Cardiac muscle cell (in vitro differentiated cells and primary cell): Measurements from ENCODE around the gene MPP3. TPM values are rescaled to one million over a fixed set of nuclear protein-coding genes. Genes with fewer than 3 reads are reported as not detected.

Experiments used
- DNase-seq, 2 donors: peaks; one replicate each; pipeline versions ENCODE4 v3.0.0 to v3.0.0-alpha.2; 2010 to 2017; ENCODE audit warnings: low read depth in 1 of 2, low spot score in 1 of 2
- H3K27ac ChIP-seq: fragments of 200-600 bp; sonication (generic); 2 replicates; pipeline ENCODE4 v1.5.1; 2016
- H3K27me3 ChIP-seq: fragments of 200-600 bp; sonication (generic); 2 replicates; pipeline ENCODE4 v1.6.0; 2016; ENCODE audit warnings: control low read depth
- H3K36me3 ChIP-seq: fragments of 200-600 bp; sonication (generic); 2 replicates; pipeline ENCODE4 v1.5.1; 2016; ENCODE audit warnings: control low read depth
- H3K4me1 ChIP-seq: fragments of 200-600 bp; sonication (generic); 2 replicates; pipeline ENCODE4 v1.8.1; 2017; ENCODE audit warnings: low read depth, mild to moderate bottlenecking, mixed run types
- H3K4me3 ChIP-seq: fragments of 200-600 bp; sonication (generic); 2 replicates; pipeline ENCODE4 v1.5.1; 2016; ENCODE audit warnings: mild to moderate bottlenecking
- H3K9me3 ChIP-seq: fragments of 200-600 bp; sonication (generic); 2 replicates; pipeline ENCODE4 v1.5.1; 2017; ENCODE audit warnings: low read depth, mild to moderate bottlenecking, control low read depth
- CTCF ChIP-seq: IDR thresholded peaks from 2 replicates; pipeline ENCODE4 v1.5.1; 2012; ENCODE audit warnings: low read depth, mild to moderate bottlenecking, low read length
- polyA plus RNA-seq: library from polyadenylated mRNA; unstranded; fragments of >200 nt; fragmentation: Nextera tagmentation; extraction: Ambion mirVana; gene quantifications from 2 replicates; pipeline ENCODE4 v1.2.1, GENCODE V29; 2016
- total RNA-seq: library from RNA; depleted of rRNA; stranded (reverse); fragments of >200 nt; gene quantifications from 2 replicates; pipeline ENCODE4 v1.2.3, GENCODE V29; 2016

Gene MPP3
- total and polyA plus RNA-seq, 2 experiments from 2014 or later = 5.3 to 7.6 TPM

GRCh38 chr17:43784628-43785101 lies 48.3 kb downstream of the MPP3 start:
- TF ChIP-seq CTCF = no peak
- DNase-seq = peak in 1 of 2 donors; percentile 54
- peaks cover 14% of the 10 kb centered on the region for H3K27me3 ChIP-seq
- H3K36me3 ChIP-seq = no peaks in the 10 kb centered on the region
- H3K9me3 ChIP-seq = no peaks in the 10 kb centered on the region
- H3K4me3 ChIP-seq = no peak overlapping the region
- no peaks in the 10 kb centered on the region for H3K4me1 ChIP-seq
- no peak overlapping the region for H3K27ac ChIP-seq

GRCh38 chr17:43784068-43784467 lies 48.9 kb downstream of the MPP3 start:
- Histone ChIP-seq H3K9me3 (no peaks in the 10 kb centered on the region), H3K36me3 (no peaks in the 10 kb centered on the region), H3K4me3 (no peak overlapping the region), H3K27me3 (peaks cover 14% of the 10 kb centered on the region), H3K27ac (no peak overlapping the region), H3K4me1 (no peaks in the 10 kb centered on the region)
- DNase-seq = no peak
- TF ChIP-seq CTCF = no peak

- Histone ChIP-seq H3K4me3 (no peak overlapping the region), H3K36me3 (no peaks in the 10 kb centered on the region), H3K4me1 (no peaks in the 10 kb centered on the region), H3K27ac (no peak overlapping the region), H3K9me3 (no peaks in the 10 kb centered on the region), H3K27me3 (peaks cover 14% of the 10 kb centered on the region)
- DNase-seq = no peak
- no peak for TF ChIP-seq CTCF
Observed at GRCh38 chr17:43782913-43783680, 49.8 kb downstream of the MPP3 start.

GRCh38 chr17:43780135-43780534 lies 52.8 kb downstream of the MPP3 start, which contains the start of gene CFAP97D1:
Gene CFAP97D1 (plus strand): TSS chr17:43780435. CDS start chr17:43780463, 28 bp downstream.
- Histone ChIP-seq H3K27me3 (peaks cover 14% of the 10 kb centered on the region), H3K36me3 (no peaks in the 10 kb centered on the region), H3K27ac (no peak within 1 kb of the TSS), H3K4me1 (peaks cover 14% of the 10 kb centered on the region), H3K4me3 (peak within 1 kb of the TSS; percentile 87), H3K9me3 (no peaks in the 10 kb centered on the region)
- TF ChIP-seq CTCF = no peak
- DNase-seq = no peak

GRCh38 chr17:43779145-43780125 lies 53.5 kb downstream of the MPP3 start:
- H3K4me1 ChIP-seq = peaks cover 14% of the 10 kb centered on the region
- H3K36me3 ChIP-seq = no peaks in the 10 kb centered on the region
- peak overlapping the region; percentile 87 for H3K4me3 ChIP-seq
- peak in 1 of 2 donors; percentile 72 for DNase-seq
- H3K27ac ChIP-seq = peak overlapping the region; percentile 99
- no peaks in the 10 kb centered on the region for H3K9me3 ChIP-seq
- TF ChIP-seq CTCF = no peak
- peaks cover 14% of the 10 kb centered on the region for H3K27me3 ChIP-seq
